Left lobe of liver (tissue), 2 donors: ENCODE results near the gene OSBPL7. TPM values are rescaled to one million over a fixed set of nuclear protein-coding genes. Genes with fewer than 3 reads are reported as not detected.

ENCODE experiments used
- ATAC-seq: fragments of 200-7000 bp; cut with Tn5 transposase; one replicate; pipeline ENCODE4 v1.9.1; 2020; ENCODE audit warnings: mild to moderate bottlenecking, moderate library complexity
- DNase-seq: peaks from one replicate; pipeline ENCODE4 v3.0.0-alpha.2; 2020; ENCODE audit warnings: low spot score
- total RNA-seq: library from RNA; stranded (reverse); gene quantifications from one replicate; pipeline ENCODE4 v1.2.1, GENCODE V29; 2021
- donor health status: DM: no; HTN: no; CAD: no; lungs with moderate emphysema.
- donor health status: DM: no; HTN: yes; CAD: no.

The OSBPL7 gene
- 1.0 TPM for total RNA-seq

DNA sequence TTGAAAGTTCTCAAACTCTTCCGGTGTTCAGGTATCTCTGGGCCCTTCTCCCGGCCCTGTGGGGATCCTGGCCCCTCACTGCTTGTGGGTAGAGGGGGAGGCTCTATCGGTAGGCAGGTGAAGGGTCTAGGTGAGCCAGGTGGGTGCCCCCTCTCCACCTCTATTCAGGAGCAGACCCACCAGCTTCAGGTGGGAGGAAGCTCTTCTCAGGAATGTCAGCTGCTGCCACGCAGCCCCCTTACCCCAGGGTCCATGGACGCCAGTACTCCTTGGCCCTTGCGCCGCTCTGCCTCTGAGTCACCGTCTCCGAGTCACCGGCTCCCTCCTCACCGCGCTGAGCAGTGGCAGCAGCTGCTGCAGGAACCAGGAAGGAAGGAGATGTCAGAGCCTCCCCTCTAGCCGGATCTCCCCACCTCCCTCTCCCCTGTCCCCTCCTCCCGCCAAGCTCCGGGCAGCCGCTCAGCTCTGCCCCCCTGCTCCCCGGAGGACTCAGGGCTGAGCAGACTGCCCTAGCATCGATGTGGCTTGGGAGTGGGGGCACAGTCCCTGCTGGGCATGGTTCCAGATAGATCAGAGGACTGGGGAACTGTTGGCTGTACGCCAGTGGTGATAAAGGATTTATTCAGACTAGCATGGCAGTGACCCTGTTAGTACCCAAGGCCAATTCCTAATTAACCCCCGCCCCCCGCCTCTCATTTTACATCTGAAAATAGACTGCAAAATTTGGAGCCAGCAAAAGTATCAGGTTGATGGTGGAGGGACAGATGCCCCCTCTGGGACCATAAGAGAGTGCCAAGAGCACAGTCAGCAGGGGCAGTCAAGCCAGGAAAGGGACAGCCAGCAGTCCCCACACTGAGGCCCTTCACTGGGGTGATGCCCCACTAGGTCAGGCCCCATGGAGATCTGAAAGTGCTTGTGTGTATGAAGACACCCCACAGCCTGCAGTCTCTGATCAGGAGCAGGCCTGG lies at the start of gene OSBPL7:
Gene OSBPL7 (minus strand): TSS at position 371 of the 968 bp plus-strand sequence. CDS start 1,516 bp downstream, outside the sequence.
- peak; percentile 72 for ATAC-seq
- DNase-seq: no peak

DNA sequence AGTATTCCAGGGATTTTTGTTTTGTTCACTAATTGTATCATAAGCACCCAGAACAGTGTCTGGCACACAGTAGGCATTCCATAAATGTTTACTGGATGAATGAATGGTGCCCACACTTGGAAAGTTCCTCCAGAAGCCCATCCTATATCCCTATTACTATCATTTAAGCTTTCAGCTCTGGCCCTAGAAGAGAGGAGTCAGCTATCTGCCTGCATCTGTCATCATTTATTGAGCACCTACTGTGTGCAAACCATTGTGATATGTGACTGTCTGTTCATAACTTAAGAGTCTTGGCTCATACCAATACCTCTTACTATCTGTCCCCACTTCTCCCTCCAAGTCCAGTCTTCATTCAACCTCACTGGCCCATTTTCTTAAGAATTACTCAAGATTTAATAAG lies 49.5 kb upstream of the OSBPL7 start:
- DNase-seq: no peak
- ATAC-seq: no peak

DNA sequence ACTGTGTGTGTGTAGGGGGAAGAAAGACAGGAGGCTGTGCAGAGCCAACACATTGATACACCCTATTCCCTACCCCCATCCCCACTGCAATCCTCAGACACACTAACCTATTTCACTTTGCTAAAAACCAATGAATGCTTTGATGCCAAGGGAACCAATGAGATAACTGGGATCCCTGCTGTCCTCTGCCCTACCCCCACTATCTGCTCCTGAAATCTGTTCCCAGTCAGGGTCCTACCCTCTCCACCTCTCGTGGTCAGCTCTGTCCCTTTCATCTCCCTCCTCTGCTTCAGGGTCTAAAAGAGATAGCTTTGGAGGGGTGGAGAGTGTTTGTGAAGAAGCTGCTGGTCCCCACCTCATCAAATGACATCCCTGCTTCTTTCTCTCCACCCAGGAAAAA lies 48.5 kb upstream of the OSBPL7 start:
- ATAC-seq (no peak), DNase-seq (no peak)

DNA sequence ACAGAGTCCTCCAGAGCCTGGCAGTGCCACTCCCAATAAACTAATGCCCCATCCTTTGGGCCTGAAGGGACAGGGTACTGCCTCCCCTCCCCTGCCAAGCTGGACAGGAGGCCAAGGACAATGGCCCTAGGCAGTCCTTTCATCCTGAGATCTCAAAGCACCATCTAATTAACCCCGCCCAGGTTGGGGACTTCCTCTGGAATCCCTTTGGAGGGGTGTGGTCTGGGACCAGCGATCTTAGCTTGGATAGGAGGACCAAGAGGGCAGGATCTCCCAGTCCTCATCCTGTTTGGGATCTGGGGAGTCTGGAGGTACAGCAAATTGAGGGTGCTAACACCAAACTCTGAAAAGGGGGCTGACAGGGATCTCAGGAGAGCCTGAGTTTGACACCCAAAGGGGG lies 47.5 kb upstream of the OSBPL7 start:
- DNase-seq (no peak), ATAC-seq (no peak)

DNA sequence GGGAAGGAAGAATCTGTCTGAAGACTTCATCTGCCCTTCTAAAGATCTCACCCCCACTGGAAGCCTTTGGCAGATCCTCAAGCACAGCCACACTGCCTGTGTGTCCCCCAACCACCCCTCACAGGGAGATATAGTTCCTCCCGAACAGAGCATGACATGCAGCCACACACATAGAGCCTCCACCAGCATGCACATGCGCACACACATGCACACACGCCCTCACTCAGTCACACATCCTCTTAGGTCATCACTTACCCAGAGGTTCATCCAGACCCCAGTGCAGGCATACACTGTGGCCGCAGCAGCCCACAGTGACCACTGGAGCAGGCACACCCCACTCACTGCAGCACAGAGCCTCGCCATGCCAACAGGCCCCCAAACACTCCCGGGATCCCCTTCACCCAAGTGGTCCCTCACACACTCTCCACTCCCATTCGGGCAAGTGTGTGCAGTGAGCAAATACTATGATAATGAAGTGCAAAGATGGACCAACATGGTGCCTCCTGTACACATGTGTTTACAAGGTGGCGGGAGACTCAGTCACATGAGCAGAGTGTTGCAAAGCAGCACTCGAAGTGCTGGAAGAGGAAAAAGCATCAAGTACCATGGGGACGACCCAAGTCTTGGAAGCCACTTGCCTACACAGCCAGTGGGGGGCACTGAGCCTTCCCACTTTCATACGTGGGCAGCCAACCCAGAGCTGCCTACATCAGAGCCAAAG lies 46.4 kb upstream of the OSBPL7 start:
- ATAC-seq (no peak), DNase-seq (no peak)

DNA sequence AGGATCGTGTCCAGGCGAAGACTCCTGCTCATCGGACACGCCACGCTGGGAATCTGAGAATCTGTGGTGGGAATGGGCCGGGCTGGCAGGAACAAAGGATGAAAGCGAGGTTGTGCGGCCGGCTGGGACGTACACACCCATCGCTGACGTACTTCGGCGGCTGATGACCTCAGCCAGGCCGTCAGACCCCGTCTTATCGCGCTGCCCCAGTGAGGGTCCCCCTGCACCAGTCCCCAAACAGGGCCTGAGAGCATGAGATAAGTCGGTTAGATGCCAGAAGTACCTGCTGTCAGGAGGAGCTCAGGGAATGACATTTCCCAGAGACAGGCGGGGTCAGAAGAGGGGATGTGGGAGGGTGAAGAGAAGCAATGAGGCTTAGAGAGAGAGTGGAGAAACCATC lies 45.3 kb upstream of the OSBPL7 start:
- ATAC-seq: no peak
- no peak for DNase-seq

- ATAC-seq: no peak
These were observed 43.2 kb upstream of the OSBPL7 start for GRCh38 chr17:47864791-47865216.

GRCh38 chr17:47862621-47863440 lies 41.2 kb upstream of the OSBPL7 start:
- peak; percentile 13 for ATAC-seq
- DNase-seq: no peak

More at GRCh38 chr17:47864791-47865216, 43.2 kb upstream of the OSBPL7 start:
- no peak for DNase-seq

- DNase-seq: no peak
- ATAC-seq: no peak
These were observed 38.8 kb upstream of the OSBPL7 start for GRCh38 chr17:47860386-47860785.

- no peak for ATAC-seq
These were observed 36.2 kb upstream of the OSBPL7 start for GRCh38 chr17:47857551-47858455.

DNA sequence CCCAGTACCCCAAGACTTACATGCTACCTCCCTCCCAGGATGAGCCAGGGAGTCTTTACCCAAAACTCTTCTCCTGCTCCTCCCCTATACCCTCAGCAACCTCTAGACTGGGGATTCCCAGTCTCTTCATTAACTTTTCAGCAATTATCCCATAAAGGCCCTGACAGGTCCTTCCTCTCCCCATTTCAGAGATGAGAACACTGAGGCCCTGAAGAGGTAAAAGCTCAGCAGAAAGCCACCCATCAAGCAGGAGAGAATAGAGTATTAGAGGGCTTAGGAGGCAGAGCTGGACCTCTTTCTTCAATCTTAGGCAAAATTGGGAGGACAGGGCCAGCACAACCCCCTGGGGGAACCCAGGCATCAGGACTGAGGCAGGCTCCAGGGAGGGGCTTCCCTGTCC lies 35.2 kb upstream of the OSBPL7 start:
- no peak for DNase-seq
- no peak for ATAC-seq

More at GRCh38 chr17:47857551-47858455, 36.2 kb upstream of the OSBPL7 start:
- no peak for DNase-seq

DNA sequence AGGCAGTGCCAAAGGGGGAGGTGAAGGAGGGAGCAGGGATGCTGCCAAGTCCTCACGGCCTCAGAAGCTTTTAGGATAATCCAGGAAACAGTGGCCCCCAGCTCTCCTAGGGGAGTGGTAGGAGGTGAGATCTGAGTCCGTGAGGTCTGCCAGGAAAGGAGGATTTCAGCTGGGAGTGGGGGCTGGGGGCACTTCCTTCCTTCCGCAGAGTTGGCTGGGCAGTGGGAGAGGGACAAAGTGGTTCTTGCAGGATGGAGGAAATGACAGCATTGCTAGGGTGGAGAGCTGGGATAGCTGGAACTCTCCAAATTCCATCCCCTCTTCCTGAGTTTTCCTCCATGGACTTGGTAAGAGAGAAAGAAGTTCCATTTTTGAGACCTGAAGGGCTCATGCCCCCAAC lies 34.1 kb upstream of the OSBPL7 start:
- ATAC-seq (no peak), DNase-seq (no peak)

DNA sequence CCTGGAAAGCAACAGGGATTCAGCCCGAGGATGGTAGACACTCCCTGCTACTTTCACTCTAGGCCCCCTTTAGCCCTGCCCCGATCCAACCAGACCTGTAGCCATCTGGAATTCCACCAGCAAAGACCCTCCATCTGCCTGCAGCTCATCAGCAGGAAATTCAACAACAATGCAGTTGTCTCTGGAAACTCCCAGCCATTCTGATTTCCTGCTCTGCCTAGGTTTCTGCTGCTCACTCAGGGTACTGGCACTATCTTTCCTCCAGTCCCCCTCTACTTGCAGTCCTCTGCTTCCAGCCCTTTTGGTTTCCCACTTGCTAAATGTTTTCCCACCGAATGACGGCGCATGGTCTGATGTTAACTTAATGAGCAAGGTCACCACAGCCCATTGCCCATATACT lies 32.0 kb upstream of the OSBPL7 start:
- no peak for ATAC-seq
- no peak for DNase-seq

DNA sequence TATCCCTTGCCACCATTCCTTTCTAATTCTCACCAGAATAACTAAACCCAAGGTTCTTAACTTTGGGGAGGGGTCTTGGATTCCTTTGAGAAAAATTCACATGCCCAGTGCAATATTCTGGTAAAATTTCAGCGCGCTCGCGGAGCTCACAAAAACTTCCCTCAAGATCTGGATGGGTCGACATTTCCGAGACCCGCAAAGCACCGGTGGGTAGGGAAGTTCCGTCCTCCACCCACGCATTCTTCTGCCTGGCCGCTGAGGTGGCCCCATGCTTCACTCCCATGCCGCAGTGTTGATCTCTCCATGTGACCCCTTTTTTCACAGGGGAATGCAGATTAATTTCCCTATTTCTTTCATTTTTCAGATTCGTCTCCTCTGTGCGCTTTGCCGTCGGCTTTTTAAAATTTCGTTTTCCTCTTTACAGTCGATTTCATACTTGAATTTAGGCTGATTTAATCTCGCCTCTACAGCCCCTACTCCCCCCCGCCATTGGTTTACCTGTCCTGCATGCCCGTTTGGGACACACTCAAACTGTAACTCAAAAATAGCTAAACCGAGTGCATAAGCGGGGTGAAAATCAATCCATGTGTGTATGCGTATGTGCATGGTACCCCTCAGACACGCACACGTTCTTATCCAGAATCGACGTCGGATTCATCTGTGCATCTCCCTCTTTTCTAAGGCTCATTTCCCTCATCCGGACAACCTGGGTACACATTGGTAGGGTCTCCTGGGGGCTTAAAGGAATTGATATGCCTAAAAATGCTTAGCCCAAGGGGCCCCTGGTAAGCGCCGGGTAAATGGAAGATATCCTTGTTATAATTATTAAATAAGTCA lies 30.7 kb upstream of the OSBPL7 start:
- ATAC-seq (no peak), DNase-seq (no peak)

DNA sequence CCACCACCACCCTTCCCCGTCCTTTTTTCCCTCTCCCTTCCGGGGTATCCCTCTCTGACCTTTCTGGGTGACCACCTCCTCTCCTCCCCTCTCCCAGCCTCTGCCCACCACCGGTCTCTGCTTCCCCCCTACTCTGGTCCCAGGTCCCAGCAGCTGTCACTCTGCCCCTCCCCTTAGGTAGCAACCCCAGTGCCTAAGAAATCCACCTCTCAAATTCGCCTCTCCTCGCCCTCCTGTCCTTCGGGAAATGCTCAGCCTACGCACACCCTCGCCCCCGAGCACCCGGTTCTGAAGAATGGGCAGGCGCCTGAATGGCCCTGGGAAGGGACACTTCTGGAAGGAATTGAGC lies 30.1 kb upstream of the OSBPL7 start:
- no peak for DNase-seq

GRCh38 chr17:47850692-47851573 lies 29.3 kb upstream of the OSBPL7 start, which contains the start of gene SP6:
Gene SP6, minus strand, starts transcription at chr17:47851163. Its CDS starts 2,734 bp downstream, at chr17:47848429.
- DNase-seq (peak; percentile 69), ATAC-seq (peak; percentile 97)

More for the DNA sequence above, 30.1 kb upstream of the OSBPL7 start:
- no peak for ATAC-seq

DNA sequence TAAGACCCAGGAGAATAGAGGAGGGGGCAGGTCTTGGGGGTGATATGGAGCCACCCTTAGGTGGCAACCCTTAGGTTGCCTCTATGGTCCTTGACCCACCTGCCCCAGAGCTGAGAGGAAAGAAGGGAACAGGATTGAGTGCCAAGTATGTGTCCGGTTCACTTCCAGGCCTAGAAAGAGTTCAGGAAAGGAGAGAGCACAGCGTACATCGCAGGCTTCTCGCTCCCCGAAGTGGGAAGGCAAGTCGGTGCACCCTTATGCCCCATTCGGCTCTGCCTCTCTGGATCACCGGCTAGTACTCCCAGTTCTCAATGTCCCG lies 28.7 kb upstream of the OSBPL7 start:
- no peak for ATAC-seq
- DNase-seq: no peak

GRCh38 chr17:47848198-47848513 lies 26.6 kb upstream of the OSBPL7 start:
- ATAC-seq: no peak
- no peak for DNase-seq
